IMR-90 (cell line): ENCODE results near the gene XAF1. TPM values are rescaled to one million over a fixed set of nuclear protein-coding genes. Genes with fewer than 3 reads are reported as not detected.

Source experiments
- ATAC-seq: fragments of 200-7000 bp; cut with Tn5 transposase; 2 replicates; pipeline ENCODE4 v1.9.1; 2020; ENCODE audit warnings: low read depth, mild to moderate bottlenecking, moderate library complexity
- BruUV-seq: library from RNA; stranded (reverse); fragments of 400-500 nt; replicated peaks from 2 replicates; lab custom pipeline; 2021; lab: Mats Ljungman, UMichigan
- CTCF ChIA-PET: fragments of 300-600 bp; formaldehyde crosslinking; extraction: SDS; loops from one replicate; lab custom pipeline; 2021; ENCODE audit warnings: antibody characterized with exemption; lab: Yijun Ruan, JAX
- POLR2A ChIA-PET: fragments of 300-600 bp; sonication (Branson Sonifier 250); formaldehyde crosslinking; loops from one replicate; lab custom pipeline; 2022; ENCODE audit warnings: antibody characterized with exemption; ENCODE audit not compliant: unreplicated experiment; lab: Charles Lee
- DNase-seq: peaks from one replicate; pipeline ENCODE4 v3.0.0; 2013
- H2AFZ ChIP-seq: replicated peaks from 2 replicates; pipeline ENCODE3; 2013; ENCODE audit warnings: low read length, mild to moderate bottlenecking; ENCODE audit not compliant: poor library complexity
- H2AK5ac ChIP-seq: 2 replicates; pipeline ENCODE4 v1.6.1; 2013; ENCODE audit warnings: low read depth, low read length, inconsistent platforms
- H2AK9ac ChIP-seq: replicated peaks from 2 replicates; pipeline ENCODE3; 2013; ENCODE audit warnings: mild to moderate bottlenecking, low read depth, low read length, moderate library complexity; ENCODE audit not compliant: poor library complexity
- H2BK120ac ChIP-seq: 2 replicates; pipeline ENCODE4 v1.6.1; 2013; ENCODE audit warnings: low read depth, low read length, inconsistent platforms
- H2BK15ac ChIP-seq: 3 replicates; pipeline ENCODE4 v1.6.1; 2013; ENCODE audit warnings: low read depth, low read length, inconsistent platforms
- H2BK20ac ChIP-seq: 2 replicates; pipeline ENCODE4 v1.6.1; 2013; ENCODE audit warnings: low read depth, mild to moderate bottlenecking, inconsistent platforms, low read length, moderate library complexity
- H2BK5ac ChIP-seq: 2 replicates; pipeline ENCODE4 v1.6.1; 2013; ENCODE audit warnings: mild to moderate bottlenecking, low read depth, low read length, inconsistent platforms; ENCODE audit not compliant: poor library complexity, severe bottlenecking
- H3K14ac ChIP-seq: replicated peaks from 2 replicates; pipeline ENCODE4 v1.6.1; 2013; ENCODE audit warnings: low read depth, low read length, inconsistent platforms
- H3K18ac ChIP-seq: 2 replicates; pipeline ENCODE4 v1.6.1; 2013; ENCODE audit warnings: low read depth, low read length, control low read depth
- H3K23ac ChIP-seq: 2 replicates; pipeline ENCODE4 v1.6.1; 2013; ENCODE audit warnings: low read depth, low read length, inconsistent platforms
- H3K27ac ChIP-seq: 2 replicates; pipeline ENCODE4 v1.5.1; 2013; ENCODE audit warnings: mild to moderate bottlenecking, control low read depth, low read length; ENCODE audit not compliant: insufficient read depth
- H3K27me3 ChIP-seq: 2 replicates; pipeline ENCODE4 v1.6.1; 2013; ENCODE audit warnings: low read length; ENCODE audit not compliant: control insufficient read depth, insufficient read depth
- H3K36me3 ChIP-seq: 2 replicates; pipeline ENCODE4 v1.6.1; 2013; ENCODE audit warnings: low read length, mixed read lengths; ENCODE audit not compliant: control insufficient read depth, insufficient read depth
- H3K4ac ChIP-seq: 2 replicates; pipeline ENCODE4 v1.6.1; 2013; ENCODE audit warnings: low read depth, low read length, inconsistent platforms
- H3K4me1 ChIP-seq: 2 replicates; pipeline ENCODE4 v1.6.1; 2013; ENCODE audit warnings: low read length, mixed read lengths; ENCODE audit not compliant: control insufficient read depth, insufficient read depth
- H3K4me2 ChIP-seq: 2 replicates; pipeline ENCODE4 v1.6.1; 2013; ENCODE audit warnings: low read depth, mild to moderate bottlenecking, control low read depth, low read length, moderate library complexity
- H3K4me3 ChIP-seq: 2 replicates; pipeline ENCODE4 v1.5.1; 2013; ENCODE audit warnings: low read depth, mild to moderate bottlenecking, control low read depth, low read length, moderate library complexity; ENCODE audit not compliant: insufficient read depth
- H3K56ac ChIP-seq: 2 replicates; pipeline ENCODE4 v1.6.1; 2013; ENCODE audit warnings: low read length, inconsistent platforms; ENCODE audit not compliant: insufficient read depth; ENCODE audit errors: extremely low read depth
- H3K79me1 ChIP-seq, 2 experiments: 2 replicates each; pipeline ENCODE4 v1.6.1; 2013; ENCODE audit warnings: low read length in 2 of 2, inconsistent platforms in 1 of 2, low read depth in 1 of 2
- H3K9ac ChIP-seq: 2 replicates; pipeline ENCODE4 v1.6.1; 2013; ENCODE audit warnings: low read depth, low read length, control low read depth
- H3K9me1 ChIP-seq: 2 replicates; pipeline ENCODE4 v1.6.1; 2013; ENCODE audit warnings: low read length, inconsistent platforms; ENCODE audit not compliant: insufficient read depth
- H3K9me3 ChIP-seq: 2 replicates; pipeline ENCODE4 v1.6.1; 2013; ENCODE audit warnings: low read length; ENCODE audit not compliant: control insufficient read depth, insufficient read depth
- H4K20me1 ChIP-seq: 2 replicates; pipeline ENCODE4 v1.6.1; 2013; ENCODE audit warnings: low read length, inconsistent platforms; ENCODE audit not compliant: insufficient read depth
- H4K5ac ChIP-seq: 2 replicates; pipeline ENCODE4 v1.6.1; 2013; ENCODE audit warnings: mild to moderate bottlenecking, low read depth, low read length, control low read depth
- H4K8ac ChIP-seq, 2 experiments: 2 replicates each; pipeline ENCODE4 v1.6.1; 2013; ENCODE audit warnings: low read depth in 2 of 2, low read length in 2 of 2, control low read depth in 1 of 2, inconsistent platforms in 1 of 2
- H4K91ac ChIP-seq: 2 replicates; pipeline ENCODE4 v1.6.1; 2013; ENCODE audit warnings: low read depth, low read length, inconsistent platforms; ENCODE audit not compliant: insufficient read depth
- CHD1 ChIP-seq: IDR thresholded peaks from 2 replicates; pipeline ENCODE4 v1.6.1; 2012; ENCODE audit warnings: low read depth, low read length, improper control_type of control experiment
- MAZ ChIP-seq: IDR thresholded peaks from 2 replicates; pipeline ENCODE4 v1.6.1; 2012; ENCODE audit warnings: low read depth, mild to moderate bottlenecking, low read length, improper control_type of control experiment, moderate library complexity, borderline replicate concordance
- POLR2A ChIP-seq: IDR thresholded peaks from 2 replicates; pipeline ENCODE4 v1.6.1; 2012; ENCODE audit warnings: mild to moderate bottlenecking, low read depth, low read length
- RCOR1 ChIP-seq: IDR thresholded peaks from 2 replicates; pipeline ENCODE4 v1.6.1; 2012; ENCODE audit warnings: mild to moderate bottlenecking, low read length, improper control_type of control experiment; ENCODE audit not compliant: insufficient replicate concordance
- RFX5 ChIP-seq: IDR thresholded peaks from 2 replicates; pipeline ENCODE4 v1.8.0; 2012; ENCODE audit warnings: low read depth, mild to moderate bottlenecking, low read length, moderate library complexity
- SMC3 ChIP-seq: fragments of 150-350 bp; IDR thresholded peaks from 2 replicates; pipeline ENCODE4 v1.6.1; 2016; ENCODE audit warnings: low read depth, mild to moderate bottlenecking, antibody characterized with exemption, low read length, moderate library complexity
- WGBS, 2 experiments: methylation state at CpG; one replicate each; pipeline versions ENCODE4 v1.1.5 to v1.1.7; 2013; ENCODE audit warnings: missing lambda C conversion rate in 2 of 2; ENCODE audit not compliant: insufficient read length in 1 of 2; ENCODE audit errors: extremely low coverage in 2 of 2; 5-methylcytosine and 5-hydroxymethylcytosine counted together
- dilution Hi-C: fragments of 300-500 bp; cut with HindIII; formaldehyde crosslinking; loops from one replicate; pipeline ENCODE4 v1.14.3; 2018; ENCODE audit warnings: low sequenced_read_pairs; ENCODE audit not compliant: unreplicated experiment
- in situ Hi-C: fragments of 300-500 bp; cut with MboI; formaldehyde crosslinking; loops from 3 replicates; pipeline ENCODE4 v1.14.3; 2019; ENCODE audit warnings: low sequenced_read_pairs, inconsistent platforms, mixed read lengths
- intact Hi-C: fragments of 100-400 bp; cut with micrococcal nuclease; formaldehyde crosslinking; loops from 2 replicates; pipeline ENCODE4 v1.10.0; 2022
- polyA plus RNA-seq, 3 experiments: library from polyadenylated mRNA; depleted of rRNA; stranded (reverse); fragments of >200 nt; gene quantifications; 2 replicates each; pipeline ENCODE4 v1.2.3, GENCODE V29; 2012; ENCODE audit warnings: low replicate concordance in 1 of 3
- total RNA-seq: library from RNA; depleted of rRNA; stranded (reverse); fragments of >200 nt; gene quantifications from 2 replicates; pipeline ENCODE4 v1.2.3, GENCODE V29; 2012

Gene XAF1
- total and polyA plus RNA-seq, 2 of the 4 experiments (the other 2 are of a cell fraction): 1.3 to 3.9 TPM

DNA sequence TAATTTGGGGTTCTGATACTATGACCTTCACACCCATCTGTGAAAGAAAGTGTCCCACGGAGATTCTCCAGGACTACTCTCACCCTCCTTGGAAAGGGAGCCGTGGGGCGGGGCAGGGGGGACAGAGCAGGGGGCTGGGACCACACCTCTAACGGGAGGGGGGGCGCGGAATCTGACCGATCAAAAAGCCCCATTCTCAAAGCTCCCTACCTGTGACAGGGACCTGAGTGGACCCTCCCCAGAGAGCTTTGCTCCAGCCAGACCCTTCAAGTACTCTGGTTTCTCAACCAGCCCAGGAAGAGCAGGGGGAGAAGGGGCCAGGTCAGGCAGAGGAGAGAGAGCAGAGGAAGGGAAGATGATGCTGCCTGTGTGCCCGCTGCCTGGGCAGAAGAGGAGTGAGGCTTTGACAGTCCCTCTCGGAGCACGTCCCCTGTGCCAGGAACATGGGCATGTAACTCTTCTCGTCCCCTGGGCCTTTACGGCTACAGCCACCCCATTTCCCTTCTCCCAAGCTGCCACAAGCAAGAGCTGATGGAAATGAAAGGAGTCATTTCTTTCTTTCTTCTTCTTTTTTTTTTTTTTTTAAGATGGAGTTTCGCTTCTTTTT, 682 bp downstream of the XAF1 start:
- Histone ChIP-seq H3K56ac (no peak overlapping the region), H4K91ac (peak overlapping the region; percentile 66; the same call in 1 of the 2 replicates), H3K27me3 (no peaks in the 10 kb centered on the region), H3K79me1 (no peaks in the 10 kb centered on the region), H3K9ac (no peak overlapping the region), H3K9me3 (no peaks in the 10 kb centered on the region), H3K14ac (no peak overlapping the region), H3K36me3 (no peaks in the 10 kb centered on the region), H2BK5ac (no peak overlapping the region), H3K9me1 (peaks cover 12% of the 10 kb centered on the region), H3K23ac (no peak overlapping the region), H4K8ac (no peak overlapping the region; a peak in 1 of 4 replicates), H3K4ac (0 out of 2 replicates have a peak overlapping the region, but pooled peaks have one; percentile 3), H2BK20ac (no peak overlapping the region), H2BK15ac (no peak overlapping the region), H2AK5ac (no peak overlapping the region), H4K5ac (no peak overlapping the region), H3K18ac (no peak overlapping the region), H2AFZ (no peak overlapping the region), H3K4me2 (no peak overlapping the region), H3K4me1 (peaks cover 15% of the 10 kb centered on the region), H3K27ac (no peak overlapping the region), H3K4me3 (no peak overlapping the region), H2BK120ac (no peak overlapping the region), H4K20me1 (no peaks in the 10 kb centered on the region), H2AK9ac (no peak overlapping the region)
- no peak for ATAC-seq
- no peak for DNase-seq
- ChIA-PET POLR2A (no interaction called here), CTCF (no interaction called here)
- no peak for TF ChIP-seq SMC3
- no peak for TF ChIP-seq MAZ
- no peak for TF ChIP-seq POLR2A
- no peak for TF ChIP-seq RFX5
- no peak for TF ChIP-seq CHD1
- TF ChIP-seq RCOR1: no peak
- BruUV-seq: no TSS peak
- dilution Hi-C loops (no loop called here), in situ Hi-C loops (no loop called here), intact Hi-C loops (loop anchor here (10.0 kb wide), 1 partner anchor 92 kb away; no protein-coding TSS in a partner anchor)
- WGBS, 2 experiments: no CpG with 5 or more reads among the region's 13 CpGs
